Ectodermal cell (in vitro differentiated cells): ENCODE measurements around the gene HSPB8.

Source experiments
- H3K27ac ChIP-seq: 2 replicates; pipeline ENCODE4 v1.7.0; 2013; ENCODE audit warnings: mild to moderate bottlenecking, low read depth, low read length; ENCODE audit not compliant: insufficient read depth, poor library complexity, severe bottlenecking
- H3K27me3 ChIP-seq: 2 replicates; pipeline ENCODE4 v1.7.0; 2013; ENCODE audit warnings: mild to moderate bottlenecking, low read length; ENCODE audit not compliant: insufficient read depth, control insufficient read depth, poor library complexity, severe bottlenecking
- H3K36me3 ChIP-seq: one replicate; pipeline ENCODE4 v1.7.0; 2013; ENCODE audit warnings: low read length; ENCODE audit not compliant: control insufficient read depth, insufficient read depth
- H3K4me1 ChIP-seq: one replicate; pipeline ENCODE4 v1.7.0; 2013; ENCODE audit warnings: low read length; ENCODE audit not compliant: control insufficient read depth, insufficient read depth
- H3K4me3 ChIP-seq: 2 replicates; pipeline ENCODE4 v1.7.0; 2013; ENCODE audit warnings: low read depth, low read length, control low read depth; ENCODE audit not compliant: insufficient read depth
- H3K9me3 ChIP-seq: 2 replicates; pipeline ENCODE4 v1.7.0; 2013; ENCODE audit warnings: mild to moderate bottlenecking, low read length, moderate library complexity; ENCODE audit not compliant: control insufficient read depth
- WGBS, 2 experiments: methylation state at CpG; one replicate each; pipeline ENCODE4 v1.1.7; 2013; ENCODE audit warnings: missing lambda C conversion rate in 2 of 2; 5-methylcytosine and 5-hydroxymethylcytosine counted together

The HSPB8 gene

GRCh38 chr12:119229205-119229604 is 50.5 kb downstream of the HSPB8 start:
- H3K27me3 ChIP-seq, result no peaks in the 10 kb centered on the region
- H3K36me3 ChIP-seq, result no peaks in the 10 kb centered on the region
- no peaks in the 10 kb centered on the region for H3K4me1 ChIP-seq
- no peaks in the 10 kb centered on the region for H3K9me3 ChIP-seq
- no peak overlapping the region for H3K4me3 ChIP-seq
- 94% methylated on average over 2 of the region's 2 CpGs for WGBS, 2 experiments
- no peak overlapping the region for H3K27ac ChIP-seq

- no peaks in the 10 kb centered on the region for H3K27me3 ChIP-seq
- 24 to 28% methylated on average over 9 of the region's 9 CpGs for WGBS, 2 experiments
- H3K27ac ChIP-seq, result no peak overlapping the region
- peak overlapping the region; percentile 2 for H3K4me3 ChIP-seq
- no peaks in the 10 kb centered on the region for H3K36me3 ChIP-seq
- H3K4me1 ChIP-seq, result no peaks in the 10 kb centered on the region
- no peaks in the 10 kb centered on the region for H3K9me3 ChIP-seq
Measured at GRCh38 chr12:119229837-119230236, 51.1 kb downstream of the HSPB8 start.

- 93 to 95% methylated on average over 5 of the region's 5 CpGs for WGBS, 2 experiments
- Histone ChIP-seq H3K36me3 (no peaks in the 10 kb centered on the region), H3K4me3 (no peak overlapping the region), H3K27ac (no peak overlapping the region), H3K4me1 (no peaks in the 10 kb centered on the region), H3K9me3 (no peaks in the 10 kb centered on the region), H3K27me3 (no peaks in the 10 kb centered on the region)
Measured at GRCh38 chr12:119230807-119231206, 52.1 kb downstream of the HSPB8 start.

- no peaks in the 10 kb centered on the region for H3K4me1 ChIP-seq
- H3K9me3 ChIP-seq, result no peaks in the 10 kb centered on the region
- no peaks in the 10 kb centered on the region for H3K36me3 ChIP-seq
- no peaks in the 10 kb centered on the region for H3K27me3 ChIP-seq
- 85 to 91% methylated on average over 4 of the region's 4 CpGs for WGBS, 2 experiments
- H3K27ac ChIP-seq, result no peak overlapping the region
- no peak overlapping the region for H3K4me3 ChIP-seq
Measured at GRCh38 chr12:119231774-119232173, 53.0 kb downstream of the HSPB8 start.

- Histone ChIP-seq H3K27me3 (no peaks in the 10 kb centered on the region), H3K27ac (no peak overlapping the region), H3K4me1 (peaks cover 5% of the 10 kb centered on the region), H3K36me3 (no peaks in the 10 kb centered on the region), H3K9me3 (no peaks in the 10 kb centered on the region), H3K4me3 (no peak overlapping the region)
- 64 to 71% methylated on average over 6 to 8 of the region's 9 CpGs for WGBS, 2 experiments
Measured at GRCh38 chr12:119235197-119235751, 56.5 kb downstream of the HSPB8 start.

- H3K27me3 ChIP-seq, result no peaks in the 10 kb centered on the region
- H3K36me3 ChIP-seq, result no peaks in the 10 kb centered on the region
- H3K27ac ChIP-seq, result no peak overlapping the region
- H3K4me1 ChIP-seq, result peaks cover 5% of the 10 kb centered on the region
- no peaks in the 10 kb centered on the region for H3K9me3 ChIP-seq
- no peak overlapping the region for H3K4me3 ChIP-seq
Measured at GRCh38 chr12:119236372-119236771, 57.6 kb downstream of the HSPB8 start.

GRCh38 chr12:119239040-119239439 is 60.3 kb downstream of the HSPB8 start:
- WGBS, 2 experiments, result 88 to 90% methylated on average over 3 of the region's 3 CpGs
- Histone ChIP-seq H3K9me3 (no peaks in the 10 kb centered on the region), H3K4me3 (no peak overlapping the region), H3K27ac (no peak overlapping the region), H3K27me3 (no peaks in the 10 kb centered on the region), H3K36me3 (no peaks in the 10 kb centered on the region), H3K4me1 (peaks cover 5% of the 10 kb centered on the region)

GRCh38 chr12:119241049-119241448 is 62.3 kb downstream of the HSPB8 start:
- Histone ChIP-seq H3K36me3 (no peaks in the 10 kb centered on the region), H3K27ac (no peak overlapping the region), H3K4me3 (no peak overlapping the region), H3K27me3 (no peaks in the 10 kb centered on the region), H3K4me1 (peaks cover 5% of the 10 kb centered on the region), H3K9me3 (no peaks in the 10 kb centered on the region)
- WGBS, 2 experiments, result 92 to 95% methylated on average over 4 to 5 of the region's 5 CpGs

- 91 to 92% methylated on average over 9 of the region's 9 CpGs for WGBS, 2 experiments
- Histone ChIP-seq H3K36me3 (no peaks in the 10 kb centered on the region), H3K9me3 (no peaks in the 10 kb centered on the region), H3K4me3 (no peak overlapping the region), H3K27ac (no peak overlapping the region), H3K27me3 (no peaks in the 10 kb centered on the region), H3K4me1 (peaks cover 5% of the 10 kb centered on the region)
Measured at GRCh38 chr12:119241580-119242169, 62.9 kb downstream of the HSPB8 start.
